Keratinocyte (primary cell): Measurements from ENCODE around the gene TMEM221. TPM values are rescaled to one million over a fixed set of nuclear protein-coding genes. Genes with fewer than 3 reads are reported as not detected.

Source experiments
- DNase-seq: peaks from one replicate; pipeline ENCODE4 v3.0.0-alpha.2; 2011; ENCODE audit warnings: low read depth, missing footprints, low spot score
- FAIRE-seq: peaks from 2 replicates; lab custom pipeline; 2011; peaks lifted over from hg19 to GRCh38; lab: Jason Lieb, UNC
- H2AFZ ChIP-seq: 2 replicates; pipeline ENCODE4 v1.6.0; 2012; ENCODE audit warnings: low read length, control low read depth, inconsistent platforms; ENCODE audit not compliant: control insufficient read depth
- H3K27ac ChIP-seq: 2 replicates; pipeline ENCODE4 v1.5.1; 2011; ENCODE audit warnings: low read length; ENCODE audit not compliant: control insufficient read depth, insufficient read depth
- H3K27me3 ChIP-seq: 3 replicates; pipeline ENCODE4 v1.6.0; 2011; ENCODE audit warnings: low read length; ENCODE audit not compliant: control insufficient read depth, insufficient read depth; ENCODE audit errors: extremely low read depth
- H3K36me3 ChIP-seq, 2 experiments: 2 replicates in 1 of 2; 3 replicates in 1 of 2; pipeline ENCODE4 v1.5.1; 2011; ENCODE audit warnings: low read length in 2 of 2, mild to moderate bottlenecking in 1 of 2; ENCODE audit not compliant: control insufficient read depth in 2 of 2, insufficient read depth in 2 of 2; ENCODE audit errors: extremely low read depth in 1 of 2
- H3K4me1 ChIP-seq: 3 replicates; pipeline ENCODE4 v1.5.1; 2011; ENCODE audit warnings: low read length; ENCODE audit not compliant: control insufficient read depth, insufficient read depth; ENCODE audit errors: extremely low read depth
- H3K4me2 ChIP-seq: 3 replicates; pipeline ENCODE4 v1.6.0; 2011; ENCODE audit warnings: low read depth, low read length; ENCODE audit not compliant: control insufficient read depth, insufficient read depth; ENCODE audit errors: extremely low read depth
- H3K4me3 ChIP-seq, 3 experiments: fragments of 200-600 bp in 1 of 3; sonication (generic) in 1 of 3; 2 replicates in 2 of 3; 3 replicates in 1 of 3; pipeline ENCODE4 v1.5.1; 2011 to 2016; ENCODE audit warnings: low read length in 3 of 3, mild to moderate bottlenecking in 3 of 3, control low read depth in 2 of 3, inconsistent platforms in 1 of 3, low read depth in 1 of 3, mixed read lengths in 1 of 3, mixed run types in 1 of 3, moderate library complexity in 1 of 3; ENCODE audit not compliant: control insufficient read depth in 2 of 3, insufficient read depth in 2 of 3; ENCODE audit errors: extremely low read depth in 1 of 3
- H3K79me2 ChIP-seq: 2 replicates; pipeline ENCODE4 v1.6.0; 2012; ENCODE audit warnings: low read length; ENCODE audit not compliant: control insufficient read depth, insufficient read depth
- H3K9ac ChIP-seq: 3 replicates; pipeline ENCODE4 v1.6.0; 2011; ENCODE audit warnings: low read length; ENCODE audit not compliant: control insufficient read depth, insufficient read depth; ENCODE audit errors: extremely low read depth
- H3K9me1 ChIP-seq: 3 replicates; pipeline ENCODE4 v1.6.0; 2011; ENCODE audit warnings: low read length; ENCODE audit not compliant: control insufficient read depth, insufficient read depth; ENCODE audit errors: extremely low read depth
- H3K9me3 ChIP-seq: 2 replicates; pipeline ENCODE4 v1.5.1; 2012; ENCODE audit warnings: low read depth, low read length; ENCODE audit not compliant: control insufficient read depth
- H4K20me1 ChIP-seq: 3 replicates; pipeline ENCODE4 v1.6.0; 2011; ENCODE audit warnings: low read length; ENCODE audit not compliant: control insufficient read depth, insufficient read depth; ENCODE audit errors: extremely low read depth
- CTCF ChIP-seq, 3 experiments: IDR thresholded peaks in 1 of 3; conservative IDR thresholded peaks in 1 of 3; optimal IDR thresholded peaks in 1 of 3; 2 replicates in 2 of 3; 3 replicates in 1 of 3; pipeline versions ENCODE3 to v1.5.1; 2011; ENCODE audit warnings: low read length in 3 of 3, mild to moderate bottlenecking in 3 of 3, moderate library complexity in 2 of 3, control low read depth in 1 of 3, inconsistent platforms in 1 of 3; ENCODE audit not compliant: insufficient read depth in 2 of 3; ENCODE audit errors: extremely low read depth in 1 of 3
- EZH2 ChIP-seq: IDR thresholded peaks from one replicate; pipeline ENCODE4 v1.6.1; 2012; ENCODE audit warnings: inconsistent platforms, mild to moderate bottlenecking, low read length, moderate library complexity
- dilution Hi-C: fragments of 300-500 bp; cut with MboI; formaldehyde crosslinking; loops from one replicate; pipeline ENCODE4 v1.7.0; 2020; ENCODE audit warnings: low sequenced_read_pairs; ENCODE audit not compliant: extremely low pct_ligation_motif_present
- polyA plus RNA-seq, 5 experiments: library from polyadenylated mRNA; depleted of rRNA in 3 of 5; stranded (reverse) in 3 of 5; stranded (forward) in 1 of 5; unstranded in 1 of 5; fragments of >200 nt; gene quantifications; 1 replicate in 1 of 5; 2 replicates in 3 of 5; 3 replicates in 1 of 5; pipeline versions ENCODE4 v1.2.1 to v1.2.3, GENCODE V29; 2011 to 2012; ENCODE audit warnings: missing spikeins in 2 of 5, low read depth in 1 of 5, low replicate concordance in 1 of 5

TMEM221 gene
- polyA plus RNA-seq, 1 donor (not counting 4 experiments of a cell fraction or from before 2014, with no cell fraction given): 0.04 TPM

DNA sequence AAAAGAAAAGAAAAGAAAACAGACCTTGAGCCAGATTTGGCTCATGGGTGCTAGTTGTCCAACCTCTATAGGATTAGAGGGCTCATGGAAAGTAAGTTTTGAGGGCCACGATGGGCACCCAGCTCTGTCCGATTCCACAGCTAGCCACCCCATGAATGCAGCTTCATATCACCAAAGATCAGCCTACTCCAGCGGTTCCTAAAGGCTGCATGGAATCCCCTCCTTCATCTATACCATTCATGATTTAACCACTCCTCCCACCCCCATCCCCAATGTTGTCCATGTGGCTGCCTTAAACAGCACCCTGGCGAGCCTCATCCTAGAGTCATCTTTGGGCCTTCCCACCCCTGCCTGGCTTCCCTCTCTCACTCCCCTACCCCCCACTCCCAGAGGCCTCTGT, 26.5 kb downstream of the TMEM221 start:
- H3K4me2 ChIP-seq: no peak overlapping the region
- no peaks in the 10 kb centered on the region for H3K9me1 ChIP-seq
- peaks cover 0 to 4% of the 10 kb centered on the region in 2 experiments for H3K36me3 ChIP-seq
- peaks cover 9% of the 10 kb centered on the region for H3K4me1 ChIP-seq
- no peak overlapping the region for H3K27ac ChIP-seq
- DNase-seq (no peak), FAIRE-seq (no peak)
- no peak for TF ChIP-seq CTCF (optimal IDR thresholded peaks at IDR 0.05 in 1 of 3, IDR thresholded peaks at IDR 0.05 in 1 of 3, conservative IDR thresholded peaks at IDR 0.05 in 1 of 3; ENCODE audit: extremely low read depth in 1 of 3, insufficient read depth in 2 of 3, low read length in 3 of 3)
- TF ChIP-seq EZH2: no peak
- H4K20me1 ChIP-seq: no peaks in the 10 kb centered on the region
- no peak overlapping the region for H2AFZ ChIP-seq
- no peak overlapping the region for H3K9ac ChIP-seq
- no peaks in the 10 kb centered on the region for H3K27me3 ChIP-seq
- H3K79me2 ChIP-seq: no peaks in the 10 kb centered on the region
- no peak overlapping the region for H3K4me3 ChIP-seq
- H3K9me3 ChIP-seq: no peaks in the 10 kb centered on the region
- dilution Hi-C loops: no loop called here

DNA sequence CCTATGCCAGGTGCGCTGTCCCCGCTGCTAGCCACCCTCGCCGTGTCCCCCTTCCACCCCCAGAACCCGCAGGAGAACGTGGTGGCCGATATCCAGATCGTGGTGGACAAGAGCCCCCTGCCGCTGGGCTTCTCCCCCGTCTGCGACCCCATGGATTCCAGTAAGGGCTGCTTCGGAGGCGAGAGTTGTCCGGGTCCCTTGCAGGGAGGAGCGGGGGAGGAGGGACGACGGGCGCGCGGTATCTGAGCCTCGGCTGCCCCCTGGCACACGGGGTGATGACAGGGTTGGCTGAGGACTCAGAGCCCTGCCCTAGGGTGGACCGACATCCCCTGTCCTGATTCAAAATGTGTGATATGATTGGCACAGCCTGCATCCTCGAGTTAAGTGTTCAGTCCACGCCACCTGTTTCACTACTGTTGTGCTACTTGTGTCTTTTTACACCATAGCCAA, 28.0 kb downstream of the TMEM221 start:
- Histone ChIP-seq H3K27me3 (no peaks in the 10 kb centered on the region), H3K9ac (peak overlapping the region; percentile 72), H3K27ac (peak overlapping the region; percentile 26), H3K79me2 (no peaks in the 10 kb centered on the region), H3K9me3 (no peaks in the 10 kb centered on the region), H4K20me1 (no peaks in the 10 kb centered on the region), H3K4me3 (peak overlapping the region; percentile 76 to 87 (median 85)), H3K4me1 (peaks cover 9% of the 10 kb centered on the region), H3K9me1 (no peaks in the 10 kb centered on the region), H3K36me3 (peaks cover 0 to 4% of the 10 kb centered on the region in 2 experiments), H2AFZ (peak overlapping the region; percentile 93), H3K4me2 (peak overlapping the region; percentile 65)
- dilution Hi-C loops: no loop called here
- FAIRE-seq (peak; percentile 44), DNase-seq (no peak)
- TF ChIP-seq EZH2: no peak
- TF ChIP-seq CTCF (optimal IDR thresholded peaks at IDR 0.05 in 1 of 3, IDR thresholded peaks at IDR 0.05 in 1 of 3, conservative IDR thresholded peaks at IDR 0.05 in 1 of 3; ENCODE audit: extremely low read depth in 1 of 3, insufficient read depth in 2 of 3, low read length in 3 of 3): peak in 2 of 3 experiments; percentile 17 to 56
